SK-N-SH treated with all-trans-retinoic acid at 6 μM for 48 hours (cell line): ENCODE data around the gene ESYT2.

Experiments used
- ARNTL ChIP-seq: fragments of 450-650 bp; formaldehyde crosslinking; IDR thresholded peaks from 2 replicates; pipeline ENCODE4 v1.5.0; 2020; ENCODE audit warnings: low read depth, mild to moderate bottlenecking, moderate library complexity, borderline replicate concordance
- BACH2 ChIP-seq: fragments of 250-450 bp; sonication (Bioruptor Pico); IDR thresholded peaks from 2 replicates; pipeline ENCODE4 v1.9.0; 2021; ENCODE audit warnings: mild to moderate bottlenecking, borderline replicate concordance
- ESRRG ChIP-seq: fragments of 250-450 bp; sonication (Bioruptor Pico); IDR thresholded peaks from 2 replicates; pipeline ENCODE4 v1.6.1; 2021; ENCODE audit warnings: mild to moderate bottlenecking
- ISL1 ChIP-seq: fragments of 250-450 bp; sonication (Bioruptor Pico); IDR thresholded peaks from 2 replicates; pipeline ENCODE4 v2.1.2; 2022; ENCODE audit warnings: mild to moderate bottlenecking, moderate library complexity
- PATZ1 ChIP-seq: fragments of 250-450 bp; sonication (Bioruptor Pico); IDR thresholded peaks from 2 replicates; pipeline ENCODE4 v1.8.0; 2020; ENCODE audit warnings: mild to moderate bottlenecking, moderate library complexity, borderline replicate concordance
- POU6F1 ChIP-seq: fragments of 250-450 bp; sonication (Bioruptor Pico); IDR thresholded peaks from 2 replicates; pipeline ENCODE4 v1.8.0; 2021; ENCODE audit warnings: low read depth, mild to moderate bottlenecking, moderate library complexity, borderline replicate concordance
- SNAI2 ChIP-seq: fragments of 250-450 bp; sonication (Bioruptor Pico); IDR thresholded peaks from 2 replicates; pipeline ENCODE4 v1.5.0; 2020; ENCODE audit warnings: mild to moderate bottlenecking, moderate library complexity
- TOX ChIP-seq: fragments of 250-450 bp; sonication (Bioruptor Pico); IDR thresholded peaks from 2 replicates; pipeline ENCODE4 v1.8.0; 2021; ENCODE audit warnings: mild to moderate bottlenecking, moderate library complexity, borderline replicate concordance
- ZFP3 ChIP-seq: fragments of 250-450 bp; sonication (Bioruptor Pico); IDR thresholded peaks from 2 replicates; pipeline ENCODE4 v1.5.0; 2020; ENCODE audit warnings: mild to moderate bottlenecking, moderate library complexity
- TF ChIP-seq, protein P1 (sequence below): fragments of 250-450 bp; sonication (Bioruptor Pico); IDR thresholded peaks from 2 replicates; pipeline ENCODE4 v1.5.1; 2021; ENCODE audit warnings: mild to moderate bottlenecking, moderate library complexity

GRCh38 chr7:158815083-158815799 is 14.1 kb downstream of the ESYT2 start:
- TF ChIP-seq SNAI2 (CRISPR knock-in tag) (no peak), ARNTL (CRISPR knock-in tag) (no peak), ISL1 (no peak), PATZ1 (CRISPR knock-in tag) (no peak), ZFP3 (CRISPR knock-in tag) (no peak), BACH2 (CRISPR knock-in tag) (no peak), POU6F1 (CRISPR knock-in tag) (no peak), TOX (no peak), ESRRG (CRISPR knock-in tag) (no peak)
- TF ChIP-seq, protein P1, sequence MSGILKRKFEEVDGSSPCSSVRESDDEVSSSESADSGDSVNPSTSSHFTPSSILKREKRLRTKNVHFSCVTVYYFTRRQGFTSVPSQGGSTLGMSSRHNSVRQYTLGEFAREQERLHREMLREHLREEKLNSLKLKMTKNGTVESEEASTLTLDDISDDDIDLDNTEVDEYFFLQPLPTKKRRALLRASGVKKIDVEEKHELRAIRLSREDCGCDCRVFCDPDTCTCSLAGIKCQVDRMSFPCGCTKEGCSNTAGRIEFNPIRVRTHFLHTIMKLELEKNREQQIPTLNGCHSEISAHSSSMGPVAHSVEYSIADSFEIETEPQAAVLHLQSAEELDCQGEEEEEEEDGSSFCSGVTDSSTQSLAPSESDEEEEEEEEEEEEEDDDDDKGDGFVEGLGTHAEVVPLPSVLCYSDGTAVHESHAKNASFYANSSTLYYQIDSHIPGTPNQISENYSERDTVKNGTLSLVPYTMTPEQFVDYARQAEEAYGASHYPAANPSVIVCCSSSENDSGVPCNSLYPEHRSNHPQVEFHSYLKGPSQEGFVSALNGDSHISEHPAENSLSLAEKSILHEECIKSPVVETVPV (CRISPR knock-in tag) = no peak
